GM19239 (cell line): ENCODE data around the gene MNT.

Experiments used
- DNase-seq: peaks from one replicate; pipeline ENCODE4 v3.0.0; 2011; ENCODE audit warnings: low spot score; ENCODE audit not compliant: insufficient read length
- FAIRE-seq: peaks from 2 replicates; lab custom pipeline; 2011; peaks lifted over from hg19 to GRCh38; lab: Jason Lieb, UNC

The MNT gene

DNA sequence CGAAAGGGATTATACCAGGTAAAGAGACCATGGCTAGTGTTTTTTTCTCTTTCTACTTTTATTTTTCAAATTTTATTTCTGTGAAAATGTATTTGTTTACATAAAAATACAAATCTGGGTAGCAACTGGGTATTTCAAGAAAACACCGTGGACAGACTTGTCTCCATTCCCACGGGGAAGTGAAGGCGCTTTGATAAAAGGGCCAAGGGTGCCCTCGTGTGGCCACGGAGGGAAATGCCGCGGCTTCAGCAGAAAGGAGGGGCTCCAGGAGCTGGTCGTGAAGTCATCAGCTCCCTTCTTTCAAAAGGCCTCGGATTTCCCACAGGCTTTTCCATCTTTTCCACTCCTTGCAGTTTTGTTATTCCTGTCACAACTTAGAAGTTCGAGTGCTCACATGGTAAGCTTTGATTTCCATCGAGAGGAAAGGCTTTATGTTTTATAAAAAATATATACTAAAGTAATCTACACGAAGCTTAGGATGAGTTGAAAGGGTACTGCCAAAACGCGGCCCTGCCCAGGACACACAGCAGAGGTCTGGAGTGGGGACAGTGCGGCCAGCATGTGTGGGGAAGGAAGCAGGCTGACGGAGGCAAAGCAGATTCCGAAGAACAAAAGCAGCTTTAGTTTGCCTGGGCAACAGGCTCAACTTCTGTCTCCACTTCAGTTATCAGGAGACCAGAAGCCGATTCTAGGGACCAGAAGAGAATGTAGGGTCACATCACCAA is 15.3 kb upstream of the MNT start:
- peak; percentile 85 for DNase-seq
- peak; percentile 83 for FAIRE-seq

DNA sequence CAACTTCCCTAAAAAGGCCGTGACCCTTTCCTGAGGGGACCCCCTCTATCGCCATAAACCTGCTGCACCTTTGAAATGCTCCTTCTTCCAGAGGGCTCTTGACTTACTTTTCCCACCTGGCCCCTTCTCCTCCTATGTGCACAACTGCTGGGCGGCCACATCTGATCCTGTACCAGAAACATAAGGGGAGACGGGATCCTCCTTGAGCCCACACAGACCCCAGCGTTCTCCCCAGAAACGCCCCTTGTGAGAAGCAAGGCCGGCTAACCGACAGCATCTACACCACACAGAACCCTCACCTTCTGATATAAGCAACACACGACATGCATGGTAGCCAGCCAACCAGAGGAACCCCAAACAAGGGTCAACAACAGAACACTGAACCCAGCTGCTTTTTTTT is 14.2 kb upstream of the MNT start:
- FAIRE-seq (no peak), DNase-seq (no peak)

DNA sequence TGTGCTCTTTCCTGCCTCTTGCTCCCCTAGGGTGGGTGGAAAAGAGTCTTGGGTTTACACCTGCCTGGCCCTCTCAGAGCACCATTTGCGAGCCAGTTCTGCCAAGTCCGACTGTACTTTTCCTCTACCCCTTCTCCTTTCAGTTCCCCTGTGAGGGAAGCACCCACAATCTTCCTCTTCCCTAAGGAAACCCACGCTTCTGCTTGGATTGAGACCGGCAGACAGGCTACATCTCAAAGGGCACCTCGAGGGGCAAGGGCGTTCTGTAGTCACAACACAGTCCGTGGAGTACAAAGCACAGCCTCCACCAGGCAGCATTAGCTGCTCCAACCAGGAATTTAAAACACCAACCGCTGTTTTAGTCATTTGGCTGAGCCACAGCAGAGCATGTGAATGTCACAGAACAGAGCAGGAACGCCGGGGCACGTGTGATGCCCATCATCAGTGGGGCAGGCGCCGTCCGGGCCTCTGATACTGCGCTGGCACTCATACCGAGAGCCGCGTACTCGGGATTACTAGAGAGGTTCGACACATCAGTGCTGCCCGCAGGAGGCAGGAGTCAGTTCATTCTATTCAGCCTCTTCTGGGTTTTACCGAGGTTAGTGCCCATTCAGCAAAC is 13.7 kb upstream of the MNT start:
- DNase-seq: no peak
- no peak for FAIRE-seq

DNA sequence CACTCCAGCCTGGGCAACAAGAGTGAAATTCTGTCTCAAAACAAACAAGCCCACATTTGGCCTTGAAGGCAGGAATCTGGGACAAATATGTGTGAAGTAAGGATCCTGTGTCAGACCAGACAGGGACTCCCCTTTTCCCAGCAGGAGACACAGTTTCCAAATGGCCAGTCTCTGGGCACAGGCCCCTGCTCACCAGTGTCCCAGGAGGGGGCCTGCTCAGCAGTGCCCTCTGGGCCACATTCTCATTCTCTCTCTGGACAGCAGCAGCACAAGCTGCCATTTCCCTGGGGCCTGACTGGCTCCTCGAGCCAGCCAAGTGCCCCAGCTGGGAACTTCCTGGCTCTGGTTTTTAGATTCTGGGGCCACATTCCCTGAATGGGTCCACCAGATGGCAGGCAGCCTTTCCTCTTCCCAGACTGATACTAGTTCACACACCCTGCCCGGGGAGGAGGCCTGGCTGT is 11.7 kb upstream of the MNT start:
- no peak for FAIRE-seq
- DNase-seq: no peak

DNA sequence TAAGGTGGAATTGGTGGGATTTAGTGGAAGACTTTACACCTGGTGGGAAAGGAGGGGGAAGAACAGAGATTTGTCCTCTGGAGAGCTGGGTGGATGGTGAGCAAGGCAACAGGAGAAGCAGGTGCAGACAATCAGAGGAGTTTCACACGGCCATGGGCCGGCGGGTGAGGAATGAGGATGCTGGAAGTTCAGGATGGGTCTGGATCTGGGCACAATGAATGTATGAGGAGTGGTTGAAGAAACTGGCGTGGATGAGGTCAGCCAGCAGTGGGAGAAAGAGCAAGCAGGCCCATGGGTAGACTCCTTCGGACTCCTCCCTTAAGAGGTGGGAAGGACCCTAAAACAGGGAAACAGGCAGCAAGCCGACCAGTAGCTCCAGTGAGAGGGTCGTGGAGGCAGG is 10.1 kb upstream of the MNT start:
- FAIRE-seq (no peak), DNase-seq (no peak)

DNA sequence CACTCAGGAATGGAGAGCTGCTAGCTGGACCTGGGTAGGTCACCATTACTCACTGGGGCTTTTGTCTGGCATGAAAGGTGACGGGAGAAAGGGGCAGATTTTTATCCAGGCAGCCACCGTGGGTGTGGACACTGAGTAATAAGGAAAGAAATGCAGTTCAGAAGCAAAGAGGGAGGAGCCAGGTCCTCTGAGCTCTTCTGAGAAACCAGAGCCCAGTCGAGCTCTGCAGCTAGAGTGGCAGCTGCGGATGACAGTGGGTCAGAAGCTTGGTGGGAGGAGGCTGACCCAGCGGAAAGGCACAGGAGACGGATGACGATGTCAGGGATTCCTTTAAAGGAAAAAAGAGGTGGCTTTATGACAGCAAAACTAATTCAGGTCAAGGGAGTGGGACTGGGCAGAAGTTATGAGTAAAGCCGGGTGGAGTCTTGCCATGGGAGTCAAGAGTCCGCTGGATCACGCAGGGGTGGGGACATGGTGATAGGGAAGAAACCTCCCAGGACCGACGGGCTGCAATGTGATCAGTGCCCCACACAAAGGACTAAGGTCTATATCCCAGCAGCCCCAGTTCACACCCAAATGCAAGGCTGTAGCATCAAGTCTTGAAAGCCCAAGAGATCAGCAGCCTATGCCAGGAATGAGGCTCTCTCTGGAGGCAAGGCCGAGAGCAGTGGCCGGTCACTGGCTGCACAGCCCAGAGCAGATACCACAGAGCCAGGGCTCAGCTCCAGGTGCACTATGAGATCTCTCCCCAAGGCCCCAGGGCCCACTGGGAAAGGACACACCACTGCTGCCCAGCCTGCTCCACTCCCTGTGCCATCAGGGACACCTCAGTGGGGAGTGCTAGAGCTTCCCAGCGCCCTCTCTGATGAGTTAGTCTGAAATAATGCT is 6.3 kb upstream of the MNT start:
- DNase-seq (no peak), FAIRE-seq (no peak)

DNA sequence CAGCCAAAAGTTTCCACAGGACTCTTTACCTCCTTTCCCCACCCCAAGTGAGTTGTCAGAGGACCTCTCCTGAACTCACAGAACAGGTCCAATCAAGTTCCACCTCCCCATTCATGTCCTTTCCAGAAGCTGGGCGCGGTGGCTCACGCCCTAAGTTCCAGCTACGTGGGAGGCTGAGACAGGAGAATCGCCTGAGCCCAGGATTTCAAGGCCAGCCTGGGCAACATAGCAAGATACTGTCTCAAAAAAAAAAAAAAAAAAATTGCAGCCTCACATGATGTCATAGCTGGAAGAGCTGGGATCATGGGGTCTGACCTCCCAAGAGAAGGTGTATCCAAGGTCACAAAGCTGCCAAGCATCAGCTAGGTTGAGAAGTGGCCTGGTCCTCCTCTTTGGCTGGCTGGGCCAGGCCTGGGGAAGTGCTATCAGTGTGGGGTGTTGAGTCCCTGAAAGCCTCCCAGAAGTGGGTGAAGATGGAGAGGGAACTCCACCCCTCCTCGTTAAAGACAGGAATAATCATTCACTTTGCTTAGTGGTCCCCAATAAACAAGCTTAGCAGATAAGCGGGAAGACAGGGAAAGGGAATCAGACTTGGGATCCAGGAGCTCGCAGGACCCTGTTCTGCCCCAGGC is 5.5 kb upstream of the MNT start:
- DNase-seq (no peak), FAIRE-seq (no peak)

DNA sequence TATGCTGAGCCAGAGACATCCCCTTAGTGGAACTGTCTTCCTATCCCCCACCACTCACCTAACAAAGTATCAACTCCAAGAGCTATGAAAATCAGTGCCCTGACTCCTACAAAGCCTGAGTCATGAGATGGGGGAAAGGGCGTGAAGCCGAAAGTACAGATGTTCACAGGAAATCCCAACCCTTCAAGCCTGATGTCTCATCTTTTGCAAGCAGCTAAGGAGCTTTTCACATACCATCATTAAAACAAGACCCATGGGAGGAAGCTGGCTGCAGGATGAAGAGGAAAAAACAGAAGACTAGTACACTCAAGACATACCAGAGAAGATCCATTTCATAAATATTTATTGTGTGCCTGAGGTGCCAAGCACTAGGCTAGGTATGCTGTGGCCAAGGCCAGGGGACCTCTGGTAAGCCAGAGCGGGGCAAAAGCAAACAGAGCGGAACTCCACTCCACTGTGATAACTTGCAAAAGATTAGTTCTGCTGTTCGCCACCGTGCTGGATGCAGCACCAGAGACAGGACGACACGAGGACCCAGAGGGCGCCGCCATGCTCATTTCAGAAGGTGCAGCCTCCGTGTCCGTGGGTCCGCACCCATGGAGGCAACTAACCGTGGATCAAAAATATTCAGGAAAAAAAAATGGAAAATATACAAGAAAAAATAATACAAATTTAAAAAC is 4.5 kb upstream of the MNT start:
- DNase-seq: no peak
- FAIRE-seq: no peak

DNA sequence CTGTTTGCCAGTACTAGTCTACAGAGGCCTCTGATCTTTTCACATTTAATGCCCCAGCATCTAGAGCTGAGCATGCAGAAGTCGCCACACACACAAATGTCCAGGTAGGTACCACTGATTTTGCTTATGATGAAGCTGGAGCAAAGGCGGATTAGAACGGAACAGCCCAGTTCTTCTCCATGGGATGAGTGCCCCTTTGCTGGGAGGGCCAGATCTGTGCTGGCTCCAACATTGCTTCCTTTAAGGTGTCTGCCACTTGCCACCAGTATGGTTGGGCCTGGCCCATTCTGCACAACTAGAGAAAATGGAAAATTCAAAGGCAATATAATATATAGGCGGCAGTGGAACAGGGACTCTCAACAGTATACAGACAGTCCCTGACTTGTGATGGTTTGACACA is 2.2 kb upstream of the MNT start:
- DNase-seq: no peak
- FAIRE-seq: no peak

DNA sequence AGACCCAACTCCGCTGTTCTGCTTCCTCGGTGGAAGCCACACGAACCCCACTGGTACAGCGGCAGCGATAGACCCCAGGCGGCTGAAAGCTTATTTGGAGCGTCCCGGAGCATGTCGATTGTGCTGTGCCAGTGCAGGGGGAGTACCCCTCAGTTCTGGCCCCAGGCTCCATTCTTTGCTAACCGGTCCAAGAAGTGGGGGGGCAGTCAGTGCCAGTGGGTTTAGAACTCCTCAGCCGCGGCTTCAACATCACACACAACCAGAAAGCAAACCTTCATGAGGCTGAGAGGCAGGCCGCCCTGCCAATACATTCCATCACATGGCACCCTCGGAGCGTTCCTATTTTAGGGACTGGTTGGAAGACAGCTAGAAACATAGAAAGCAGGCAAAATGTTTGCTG is 1.7 kb upstream of the MNT start:
- DNase-seq: no peak
- peak; percentile 53 for FAIRE-seq

DNA sequence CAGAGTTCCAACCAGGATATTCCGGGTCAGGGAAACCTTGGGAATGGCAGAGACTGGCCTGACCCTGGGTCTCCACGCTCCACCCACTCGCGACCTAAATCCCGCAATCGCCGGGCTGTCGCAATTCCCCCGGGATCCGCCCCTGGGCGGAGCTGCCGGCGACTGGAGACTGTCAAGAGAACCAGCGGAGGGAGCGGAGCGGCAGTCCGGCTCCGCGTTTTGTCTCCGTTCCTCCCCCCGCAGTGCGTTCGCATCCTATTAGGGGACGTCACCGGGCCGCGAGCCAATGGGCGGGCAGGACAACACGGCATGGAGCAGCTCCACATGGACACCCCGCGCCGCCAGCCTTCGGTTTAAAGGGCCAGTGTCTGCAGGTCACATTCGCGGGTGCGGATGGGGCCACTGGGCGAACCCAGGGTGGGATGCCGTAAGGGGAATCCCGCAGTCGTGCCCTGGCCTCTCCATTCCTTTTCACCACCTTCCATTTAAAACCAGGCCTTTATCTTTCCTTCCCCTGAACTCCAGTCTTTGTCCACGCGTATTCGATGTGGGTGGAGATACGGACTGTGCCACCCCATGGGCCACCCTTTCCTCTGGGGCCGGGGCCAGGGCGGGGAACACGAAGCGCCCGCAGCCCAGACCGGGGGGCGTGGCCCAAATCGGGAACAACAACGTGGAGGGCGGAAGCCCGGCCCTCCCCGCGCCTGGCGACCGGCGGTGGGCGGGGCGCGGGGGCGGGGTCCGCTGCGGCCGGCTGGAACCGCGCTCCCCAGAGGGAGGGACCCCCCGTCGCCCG is 764 bp upstream of the MNT start:
- peak; percentile 95 for DNase-seq
- FAIRE-seq: peak; percentile 99

DNA sequence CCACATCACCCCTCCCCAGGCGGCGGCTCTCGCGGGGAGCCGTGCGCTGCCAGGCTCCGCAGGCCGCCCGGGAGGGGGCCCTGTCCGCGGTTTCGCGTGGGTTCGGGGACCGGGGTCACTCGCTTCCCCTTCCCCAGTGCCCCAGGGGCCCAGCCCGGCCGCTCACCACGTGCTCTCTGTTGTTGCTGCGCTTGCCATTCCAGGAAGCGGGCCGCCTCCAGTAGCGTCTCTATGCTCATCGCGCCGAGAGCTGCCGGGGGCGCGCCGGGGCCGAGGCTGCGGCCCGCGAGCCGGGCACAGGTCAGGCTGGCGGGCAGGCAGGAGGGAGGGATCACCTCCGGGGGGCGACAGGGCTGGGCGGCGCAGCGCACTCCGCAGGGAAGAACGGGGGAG is 390 bp downstream of the MNT start:
- no peak for DNase-seq
- FAIRE-seq: peak; percentile 28

DNA sequence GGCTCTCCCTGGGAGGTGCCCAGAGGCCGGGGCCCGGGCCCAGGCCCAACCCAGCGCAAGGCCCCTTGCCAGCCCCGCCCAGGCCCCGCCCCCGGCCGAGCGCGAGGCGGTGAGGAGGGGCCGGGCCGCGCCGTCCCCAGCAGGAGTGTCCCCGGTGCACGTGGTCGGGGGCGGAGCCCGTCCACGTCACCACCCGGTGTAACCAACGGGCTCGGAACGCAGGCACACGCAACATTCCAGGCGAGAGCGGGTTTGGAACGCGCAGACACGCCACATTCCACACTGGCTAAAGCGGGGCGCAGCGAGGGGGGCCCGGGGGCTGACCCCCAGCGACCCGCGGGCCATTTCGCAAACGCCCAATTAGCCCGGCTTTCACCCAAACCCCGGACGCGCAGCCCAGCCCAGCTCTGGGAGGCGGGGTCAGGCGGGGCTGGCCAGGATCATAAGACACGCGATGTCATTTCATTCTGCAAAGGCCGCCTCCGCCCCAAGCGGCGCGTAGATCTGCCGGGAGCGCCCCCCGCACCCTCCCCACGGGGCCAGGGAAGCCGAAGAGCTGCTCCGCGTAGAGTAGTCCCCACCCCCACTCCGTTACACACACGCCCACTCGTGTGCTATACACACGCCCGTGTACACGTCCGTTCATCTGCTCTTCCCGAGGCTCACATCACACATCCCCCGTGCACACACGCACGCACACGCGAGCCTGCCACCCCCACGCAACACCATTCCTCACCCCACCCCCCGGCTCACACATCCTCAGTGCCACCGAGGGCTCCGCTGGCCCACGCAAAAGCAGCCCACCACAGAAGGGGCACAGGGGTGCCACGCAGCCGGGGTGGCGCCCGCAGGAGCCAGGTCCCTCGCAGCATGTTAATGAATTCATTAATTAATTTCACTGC is 1.0 kb downstream of the MNT start:
- DNase-seq (peak; percentile 84), FAIRE-seq (peak; percentile 96)

DNA sequence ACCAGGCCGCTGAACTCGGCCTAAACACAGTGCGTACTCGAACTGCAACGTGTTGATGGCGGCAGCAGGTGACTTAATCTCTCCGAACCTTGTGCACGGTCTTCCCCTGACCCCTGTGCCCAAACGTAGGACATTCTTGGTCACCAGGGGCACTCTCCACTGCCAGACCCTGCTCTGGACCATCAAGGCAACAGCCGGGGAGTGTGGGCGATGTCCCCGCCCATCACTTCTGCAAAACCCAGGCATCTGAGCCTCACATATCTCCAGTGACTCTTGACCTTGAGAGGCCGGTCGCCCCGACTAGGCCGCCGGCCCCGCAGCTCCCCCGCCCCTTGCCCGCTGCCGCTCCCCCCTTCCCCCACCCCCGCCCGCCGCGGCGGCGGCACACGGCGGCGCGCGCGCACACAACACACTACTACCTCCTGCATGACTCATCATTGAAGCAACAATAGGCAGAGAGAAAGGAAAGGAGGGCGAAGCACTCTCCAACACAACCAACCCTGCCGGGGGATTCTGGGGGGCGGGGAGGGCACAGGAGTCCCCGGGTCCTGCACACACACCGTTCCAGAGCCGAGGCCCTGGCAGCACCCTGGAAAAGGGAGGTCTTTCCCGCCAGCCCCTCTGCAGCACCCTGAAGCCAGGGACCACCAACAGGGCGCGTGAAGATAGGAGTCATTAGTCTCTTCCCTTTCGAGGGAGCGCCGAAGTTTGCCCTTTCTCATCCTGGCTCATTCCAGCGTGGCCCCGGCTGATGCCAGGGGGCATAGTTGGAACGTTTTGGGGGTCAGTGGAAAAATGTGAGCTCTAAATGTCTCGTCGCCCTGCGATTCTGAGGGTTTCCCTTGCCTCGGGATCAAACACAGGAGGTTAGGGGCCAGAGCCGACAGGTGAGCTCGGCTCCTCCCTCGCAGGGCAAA is 1.9 kb downstream of the MNT start:
- DNase-seq (no peak), FAIRE-seq (no peak)

DNA sequence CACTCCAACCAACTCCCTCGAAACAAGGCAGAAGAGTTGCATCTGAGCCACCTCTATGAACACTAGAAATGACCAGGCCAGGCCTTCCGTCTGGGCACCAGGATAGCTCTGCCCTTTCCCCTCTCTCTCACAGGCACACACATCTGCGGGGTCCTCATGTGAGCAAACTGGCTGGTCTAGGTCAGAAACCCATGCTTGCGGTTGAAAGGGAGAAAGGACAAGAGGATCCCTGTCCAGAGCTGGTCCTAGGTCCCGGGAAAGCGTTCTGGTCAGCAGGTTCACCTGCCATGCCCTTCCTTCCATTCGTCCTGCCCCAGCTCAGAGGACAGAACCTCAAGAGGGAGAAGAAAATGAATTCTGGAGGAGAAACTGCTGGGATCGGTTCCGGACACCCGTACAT is 2.7 kb downstream of the MNT start:
- DNase-seq (no peak), FAIRE-seq (no peak)

DNA sequence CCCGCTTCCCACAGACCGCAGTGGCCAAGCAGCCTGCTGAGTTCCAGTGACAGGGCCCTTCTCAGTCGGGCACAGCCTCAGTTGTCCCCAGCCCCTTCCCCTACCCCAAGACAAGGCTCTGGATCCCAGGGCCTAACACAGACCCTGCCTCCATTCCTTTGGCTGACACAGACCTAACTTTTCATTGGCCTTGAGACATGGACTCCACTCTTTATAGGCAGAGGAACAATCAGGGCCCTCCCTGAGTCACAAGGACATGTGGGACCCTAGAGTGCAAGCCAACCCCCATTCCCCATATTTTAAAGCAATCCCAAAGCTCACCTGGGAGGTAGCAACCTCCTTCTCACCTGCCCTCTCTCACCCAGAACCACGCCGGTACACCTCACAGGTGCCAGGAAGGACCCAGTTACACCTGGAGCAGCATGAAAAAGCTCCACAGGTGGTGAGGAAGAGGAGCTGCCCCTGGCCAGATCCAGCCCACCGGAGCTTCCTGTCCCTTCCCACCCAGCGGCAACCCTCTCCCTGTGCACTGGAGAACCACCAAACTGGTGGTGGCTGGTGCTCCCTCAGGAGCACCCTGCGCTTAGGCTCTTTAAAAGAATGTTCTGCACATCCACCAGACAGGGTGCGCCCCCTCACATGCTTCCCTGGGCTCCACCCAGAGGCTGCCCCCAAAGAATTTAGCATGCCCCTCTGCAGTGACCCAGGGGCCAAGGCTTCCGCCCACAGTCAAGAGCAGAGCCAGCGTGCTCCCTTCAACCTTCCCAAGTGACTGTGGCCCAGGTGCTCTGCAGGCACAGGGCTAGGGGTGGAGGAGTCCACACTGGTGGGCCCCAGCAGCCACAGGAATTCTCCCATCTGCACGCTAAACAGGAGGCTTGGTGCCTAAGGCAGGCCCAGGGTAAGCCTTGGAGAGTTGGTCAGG is 3.4 kb downstream of the MNT start:
- peak; percentile 62 for FAIRE-seq

More for the DNA sequence above, 3.4 kb downstream of the MNT start:
- DNase-seq: no peak
